Measurements from ENCODE around the gene ANKRD29. TPM values are rescaled to one million over a fixed set of nuclear protein-coding genes. Genes with fewer than 3 reads are reported as not detected.

The ANKRD29 gene
- polyA plus RNA-seq (2011; rRNA removed) (0.12 and 0.15 TPM in 2 replicates), polyA minus RNA-seq (2011; rRNA and poly(A)+ RNA removed) (not detected in 2 replicates)

DNA sequence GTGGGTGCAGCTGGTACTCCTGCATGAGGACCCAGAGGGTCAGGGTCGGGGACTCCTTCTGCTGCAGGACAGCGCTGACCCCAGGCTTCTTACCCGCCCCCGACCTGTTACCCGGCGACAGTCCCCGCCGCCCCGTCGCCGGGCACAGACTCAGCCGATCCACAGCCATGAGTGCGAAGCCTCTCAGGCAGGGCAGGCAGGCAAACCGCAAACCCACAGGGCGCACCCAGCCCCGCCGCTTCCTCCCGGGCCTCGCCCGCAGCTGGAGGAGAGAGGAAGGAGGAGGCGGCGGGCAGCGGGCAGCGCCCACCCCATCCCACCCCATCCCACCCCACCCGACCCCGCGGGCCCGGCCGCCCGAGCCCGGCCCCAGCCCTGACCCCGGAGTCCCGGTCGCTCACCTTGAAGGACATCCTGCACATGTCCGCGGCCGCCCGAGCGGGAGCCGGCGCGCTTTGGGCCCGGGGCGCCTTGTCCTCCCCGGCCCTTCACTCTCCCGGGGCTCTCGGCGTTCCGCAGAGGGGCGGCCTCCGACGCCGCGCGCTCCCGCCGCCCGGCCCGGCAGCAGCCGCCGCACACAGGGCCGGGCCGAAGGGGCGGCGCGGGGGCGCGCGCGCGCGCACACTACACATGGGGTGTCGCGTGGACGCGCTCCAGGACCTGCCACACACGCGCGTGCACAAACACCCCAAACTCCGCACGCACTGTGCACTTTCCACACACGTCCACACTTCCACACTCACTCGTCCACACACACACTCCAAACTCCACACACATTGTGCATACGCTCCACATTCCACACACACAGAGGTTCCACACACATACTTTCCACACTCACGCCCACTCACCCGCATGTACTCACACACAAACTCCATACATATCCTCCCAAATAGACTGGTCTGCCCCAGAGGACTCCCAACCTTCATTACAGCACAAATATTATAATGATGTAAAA, at the start of gene ANKRD29:
ANKRD29 (minus strand) TSS at position 603 of the 955 bp plus-strand sequence; CDS start at position 422, 181 bp downstream.
- TF ChIP-seq CTCF (IDR thresholded peaks at IDR 0.05; ENCODE audit: low read depth, low read length): no peak
- ChIA-PET CTCF (no interaction called here), POLR2A (no interaction called here)
- no peak within 1 kb of the TSS for H3K27ac ChIP-seq (ENCODE audit: low read depth, low read length)
- no peaks in the 10 kb centered on the region; the same call in 1 of the 2 replicates for H3K9me3 ChIP-seq (ENCODE audit: control insufficient read depth, insufficient read depth, low read length)
- DNase-seq (ENCODE audit: low read depth, low spot score): no peak
- H3K27me3 ChIP-seq (ENCODE audit: control insufficient read depth, insufficient read depth, low read length): peaks cover 54% of the 10 kb centered on the region
- H3K4me3 ChIP-seq (ENCODE audit: low read depth, low read length): peak within 1 kb of the TSS; percentile 46

GRCh38 chr18:23712445-23712844, 49.7 kb upstream of the ANKRD29 start:
- no peak for DNase-seq (ENCODE audit: low read depth, low spot score)
- TF ChIP-seq CTCF (IDR thresholded peaks at IDR 0.05; ENCODE audit: low read depth, low read length): no peak
- H3K27me3 ChIP-seq (ENCODE audit: control insufficient read depth, insufficient read depth, low read length): peaks cover 4% of the 10 kb centered on the region
- H3K9me3 ChIP-seq (ENCODE audit: control insufficient read depth, insufficient read depth, low read length): no peaks in the 10 kb centered on the region; the same call in 1 of the 2 replicates
- no peak overlapping the region for H3K4me3 ChIP-seq (ENCODE audit: low read depth, low read length)
- ChIA-PET POLR2A (no interaction called here), CTCF (interaction anchor here (1.9 kb wide), 1 partner anchor 9 kb away, joined by 7 read pairs; no protein-coding TSS in a partner anchor)
- H3K27ac ChIP-seq (ENCODE audit: low read depth, low read length): no peak overlapping the region

- ChIA-PET POLR2A (no interaction called here), CTCF (interaction anchor here (1.9 kb wide), 1 partner anchor 8 kb away, joined by 7 read pairs; no protein-coding TSS in a partner anchor)
- no peak overlapping the region for H3K27ac ChIP-seq (ENCODE audit: low read depth, low read length)
- H3K4me3 ChIP-seq (ENCODE audit: low read depth, low read length): no peak overlapping the region
- H3K9me3 ChIP-seq (ENCODE audit: control insufficient read depth, insufficient read depth, low read length): peaks cover 5% of the 10 kb centered on the region
- H3K27me3 ChIP-seq (ENCODE audit: control insufficient read depth, insufficient read depth, low read length): peaks cover 4% of the 10 kb centered on the region
- DNase-seq (ENCODE audit: low read depth, low spot score): no peak
- no peak for TF ChIP-seq CTCF (IDR thresholded peaks at IDR 0.05; ENCODE audit: low read depth, low read length)
Measured at GRCh38 chr18:23711426-23711825, 48.7 kb upstream of the ANKRD29 start.

DNA sequence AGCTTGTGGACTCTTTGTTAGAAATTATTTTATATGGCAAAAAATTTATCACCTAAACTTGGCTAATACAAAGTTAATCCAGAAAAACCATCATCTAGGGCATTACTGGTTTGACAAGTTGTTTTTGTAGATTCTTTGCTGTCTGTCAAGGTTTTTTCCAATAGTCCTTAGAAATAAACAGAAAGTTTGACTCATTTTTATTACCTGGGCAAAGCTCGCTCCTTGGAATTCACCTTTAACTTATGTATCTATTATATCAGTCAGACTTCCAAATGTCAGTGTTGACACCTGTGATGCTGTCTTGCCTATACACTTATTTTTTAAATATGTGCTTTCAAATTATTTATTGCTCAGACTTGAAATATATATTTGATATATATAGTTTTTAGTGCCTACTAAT, 48.2 kb upstream of the ANKRD29 start:
- H3K4me3 ChIP-seq (ENCODE audit: low read depth, low read length): no peak overlapping the region
- no peak for DNase-seq (ENCODE audit: low read depth, low spot score)
- no peak overlapping the region for H3K27ac ChIP-seq (ENCODE audit: low read depth, low read length)
- peaks cover 5% of the 10 kb centered on the region for H3K9me3 ChIP-seq (ENCODE audit: control insufficient read depth, insufficient read depth, low read length)
- ChIA-PET CTCF (no interaction called here), POLR2A (no interaction called here)
- H3K27me3 ChIP-seq (ENCODE audit: control insufficient read depth, insufficient read depth, low read length): peaks cover 4% of the 10 kb centered on the region
- no peak for TF ChIP-seq CTCF (IDR thresholded peaks at IDR 0.05; ENCODE audit: low read depth, low read length)

GRCh38 chr18:23710068-23710527, 47.4 kb upstream of the ANKRD29 start:
- Histone ChIP-seq H3K27ac (ENCODE audit: low read depth, low read length) (no peak overlapping the region), H3K4me3 (ENCODE audit: low read depth, low read length) (no peak overlapping the region), H3K27me3 (ENCODE audit: control insufficient read depth, insufficient read depth, low read length) (peaks cover 4% of the 10 kb centered on the region), H3K9me3 (ENCODE audit: control insufficient read depth, insufficient read depth, low read length) (peaks cover 5% of the 10 kb centered on the region)
- no peak for TF ChIP-seq CTCF (IDR thresholded peaks at IDR 0.05; ENCODE audit: low read depth, low read length)
- POLR2A ChIA-PET: no interaction called here
- no peak for DNase-seq (ENCODE audit: low read depth, low spot score)
- CTCF ChIA-PET: no interaction called here

Measured in AG04450 (cell line).